RKO (cell line): ENCODE results near the gene C4B.
"Not testable (repeated sequence)": the region's sequence is repeated elsewhere in the genome, so short reads cannot be mapped to it uniquely, and the experiment has no call there.

Source experiments
- DNase-seq: peaks from one replicate; pipeline ENCODE4 v3.0.0-alpha.2; 2016; ENCODE audit warnings: low spot score

C4B gene

GRCh38 chr6:32035283-32036013 lies 20.9 kb downstream of the C4B start:
- not testable (repeated sequence) for DNase-seq

GRCh38 chr6:32037136-32037535 lies 22.5 kb downstream of the C4B start:
- not testable (repeated sequence) for DNase-seq

- not testable (repeated sequence) for DNase-seq
These were observed 23.3 kb downstream of the C4B start, which contains the start of gene CYP21A2 for GRCh38 chr6:32037598-32038524. Gene CYP21A2, plus strand, starts transcription at chr6:32038415. Its CDS starts 8 bp downstream, at chr6:32038423.

- not testable (repeated sequence) for DNase-seq
These were observed 24.3 kb downstream of the C4B start for GRCh38 chr6:32038878-32039277.

- DNase-seq: not testable (repeated sequence)
These were observed 25.0 kb downstream of the C4B start for GRCh38 chr6:32039321-32040274.

GRCh38 chr6:32040299-32041049 lies 25.9 kb downstream of the C4B start:
- not testable (repeated sequence) for DNase-seq

GRCh38 chr6:32041050-32041321 lies 26.4 kb downstream of the C4B start:
- DNase-seq: not testable (repeated sequence)

GRCh38 chr6:32041385-32041784 lies 26.8 kb downstream of the C4B start:
- DNase-seq: not testable (repeated sequence)

GRCh38 chr6:32042276-32042675 lies 27.7 kb downstream of the C4B start:
- not testable (repeated sequence) for DNase-seq

GRCh38 chr6:32043589-32044380 lies 29.2 kb downstream of the C4B start:
- not testable (repeated sequence) for DNase-seq

GRCh38 chr6:32044916-32045315 lies 30.3 kb downstream of the C4B start:
- DNase-seq: not testable (repeated sequence)

GRCh38 chr6:32045811-32046449 lies 31.3 kb downstream of the C4B start:
- no peak for DNase-seq

GRCh38 chr6:32046450-32047083 lies 32.0 kb downstream of the C4B start:
- no peak for DNase-seq

GRCh38 chr6:32047084-32047478 lies 32.5 kb downstream of the C4B start:
- no peak for DNase-seq

- DNase-seq: no peak
These were observed 32.9 kb downstream of the C4B start for GRCh38 chr6:32047539-32047854.

GRCh38 chr6:32047855-32048766 lies 33.5 kb downstream of the C4B start:
- peak; percentile 58 for DNase-seq

- not testable (repeated sequence) for DNase-seq
These were observed 34.6 kb downstream of the C4B start for GRCh38 chr6:32049149-32049548.

GRCh38 chr6:32049736-32050135 lies 35.1 kb downstream of the C4B start:
- not testable (repeated sequence) for DNase-seq
